Right lobe of liver (tissue), 6 donors: ENCODE results near the gene S100B. TPM values are rescaled to one million over a fixed set of nuclear protein-coding genes. Genes with fewer than 3 reads are reported as not detected.

Experiments
- ATAC-seq, 4 donors: fragments of 200-7000 bp; cut with Tn5 transposase; one replicate each; pipeline ENCODE4 v1.9.1; 2020; ENCODE audit warnings: mild to moderate bottlenecking in 4 of 4, moderate library complexity in 4 of 4
- DNase-seq, 3 donors: peaks; one replicate each; pipeline ENCODE4 v3.0.0-alpha.2; 2020
- H3K27ac ChIP-seq, 3 donors: fragments of 200-600 bp; one replicate each; pipeline ENCODE4 v1.8.0; 2022
- H3K27me3 ChIP-seq, 2 donors: fragments of 200-600 bp; one replicate each; pipeline ENCODE4 v1.8.0; 2022
- H3K36me3 ChIP-seq, 4 donors: fragments of 200-600 bp; sonication (generic) in 1 of 4; one replicate each; pipeline versions ENCODE4 v1.5.1 to v1.8.0; 2017 to 2022; ENCODE audit warnings: control low read depth in 1 of 4
- H3K4me1 ChIP-seq, 4 donors: fragments of 200-600 bp; sonication (generic) in 1 of 4; one replicate each; pipeline versions ENCODE4 v1.5.1 to v1.8.0; 2017 to 2022; ENCODE audit warnings: control low read depth in 1 of 4
- H3K4me3 ChIP-seq, 3 donors: fragments of 200-600 bp; one replicate each; pipeline ENCODE4 v1.8.0; 2022
- H3K9me3 ChIP-seq, 4 donors: fragments of 200-600 bp; sonication (generic) in 1 of 4; one replicate each; pipeline versions ENCODE4 v1.5.1 to v1.8.0; 2017 to 2022; ENCODE audit warnings: control low read depth in 1 of 4
- CTCF ChIP-seq, 4 donors: fragments of 200-600 bp in 3 of 4; fragments of 450-650 bp in 1 of 4; IDR thresholded peaks; one replicate each; pipeline versions ENCODE4 v1.5.1 to v1.8.0; 2016 to 2022; ENCODE audit warnings: antibody characterized with exemption in 4 of 4, mild to moderate bottlenecking in 2 of 4
- POLR2A ChIP-seq: fragments of 450-650 bp; IDR thresholded peaks from one replicate; pipeline ENCODE4 v1.6.1; 2017; ENCODE audit warnings: antibody characterized with exemption, mild to moderate bottlenecking
- WGBS: methylation state at CpG from one replicate; pipeline ENCODE4 v1.1.6; 2018; ENCODE audit warnings: low coverage, low lambda C conversion rate; ENCODE audit not compliant: insufficient coverage; ENCODE audit errors: missing lambda C conversion rate; 5-methylcytosine and 5-hydroxymethylcytosine counted together
- intact Hi-C, 2 donors: fragments of 100-400 bp; cut with DNase I; formaldehyde crosslinking; loops; one replicate each; pipeline versions ENCODE4 v1.11.2 to v1.14.1; 2022
- total RNA-seq, 6 experiments: library from RNA; depleted of rRNA in 2 of 6; stranded (reverse); fragments of >200 nt in 2 of 6; fragmentation: NEBNext Ultra II Directional in 3 of 6; extraction: Animal tissue kit (Norgen Biotek cat#: 25700) in 3 of 6; gene quantifications; one replicate each; pipeline versions ENCODE4 v1.1.0 to v1.2.4, GENCODE V29; 2016 to 2023
- donor health status: DM: no; HTN: yes; CAD: no.
- donor health status: DM: no; HTN: no; CAD: no.
- donor health status: DM: no; HTN: no; CAD: no.
- donor health status: DM: no; HTN: yes; CAD: no.
- donor health status: DM: no; HTN: yes; CAD: no.

The S100B gene
- total RNA-seq, 6 experiments from 2014 or later = 0.49 to 0.78 (median 0.62) TPM; not detected in 3

- TF ChIP-seq POLR2A = no peak
- no peak for TF ChIP-seq CTCF (IDR thresholded peaks at IDR 0.05)
- DNase-seq (peak in 1 of 3 donors; percentile 40), ATAC-seq (no peak)
- Histone ChIP-seq H3K9me3 (no peaks in the 10 kb centered on the region), H3K4me1 (no peaks in the 10 kb centered on the region), H3K27me3 (no peaks in the 10 kb centered on the region), H3K4me3 (no peak overlapping the region), H3K27ac (no peak overlapping the region), H3K36me3 (peaks cover 0 to 51% (median 0%) of the 10 kb centered on the region in 4 donors)
- intact Hi-C loops = no loop called here
- 89% methylated on average over 6 of the region's 19 CpGs for WGBS
Observed at GRCh38 chr21:46561445-46562090, 43.3 kb downstream of the S100B start.

DNA sequence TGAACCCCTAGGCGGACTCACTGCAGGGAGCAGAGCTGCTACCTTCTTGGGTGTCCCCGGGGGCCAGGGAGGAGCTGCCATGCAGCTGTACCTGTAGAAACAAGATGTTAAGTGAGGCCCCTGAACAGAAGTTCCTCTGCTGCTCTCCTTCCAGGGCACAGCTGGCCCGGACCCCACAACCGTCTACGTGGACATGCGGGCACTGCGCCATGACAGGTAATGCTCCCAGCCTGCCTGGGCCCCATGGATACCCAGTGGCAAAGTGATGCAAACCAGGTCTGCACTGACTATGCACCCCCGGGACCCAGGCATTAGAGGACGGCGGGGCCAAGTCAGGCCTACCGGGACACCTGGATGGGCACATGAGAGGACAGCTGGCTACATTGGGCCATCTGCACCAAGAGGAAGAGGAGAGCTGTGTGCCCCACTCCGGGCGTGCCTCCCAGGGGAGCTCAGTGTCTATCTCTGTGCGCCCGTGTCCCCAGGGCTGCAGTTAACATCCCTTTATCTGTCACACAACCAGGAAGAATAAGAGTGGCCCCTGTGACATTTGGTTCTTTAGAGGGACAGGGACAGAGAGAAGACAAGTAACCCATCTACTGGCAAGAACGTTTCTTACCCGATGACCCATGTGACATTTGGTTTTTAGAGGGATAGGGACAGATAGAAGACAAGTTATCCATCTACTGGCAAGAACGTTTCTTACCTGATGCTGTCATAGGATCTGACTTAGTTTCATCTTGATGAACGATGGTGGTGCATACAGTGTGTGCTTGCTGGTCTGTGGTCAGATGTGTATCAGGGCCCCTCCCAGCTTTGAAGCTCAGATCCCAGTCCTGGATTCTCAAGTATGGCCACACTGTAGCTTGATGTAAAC lies 44.1 kb downstream of the S100B start:
- Histone ChIP-seq H3K4me1 (no peaks in the 10 kb centered on the region), H3K27ac (no peak overlapping the region), H3K4me3 (no peak overlapping the region), H3K27me3 (no peaks in the 10 kb centered on the region), H3K36me3 (peaks cover 0 to 51% (median 3%) of the 10 kb centered on the region in 4 donors), H3K9me3 (no peaks in the 10 kb centered on the region)
- intact Hi-C loops = no loop called here
- TF ChIP-seq CTCF (IDR thresholded peaks at IDR 0.05) (no peak), POLR2A (no peak)
- WGBS = 84% methylated on average over 11 of the region's 19 CpGs
- ATAC-seq = no peak
- peak in 1 of 3 donors; percentile 48 for DNase-seq

GRCh38 chr21:46559291-46559983 lies 45.4 kb downstream of the S100B start:
- no peak overlapping the region for H3K4me3 ChIP-seq
- WGBS = 61% methylated on average over 7 of the region's 16 CpGs

More at GRCh38 chr21:46559291-46559983, 45.4 kb downstream of the S100B start:
- H3K27me3 ChIP-seq = no peaks in the 10 kb centered on the region
- H3K4me1 ChIP-seq = no peaks in the 10 kb centered on the region
- peak; percentile 27 to 51 (median 37) for ATAC-seq
- H3K36me3 ChIP-seq = peaks cover 0 to 49% (median 3%) of the 10 kb centered on the region in 4 donors
- no peaks in the 10 kb centered on the region for H3K9me3 ChIP-seq
- H3K27ac ChIP-seq = no peak overlapping the region
- TF ChIP-seq POLR2A (no peak), CTCF (IDR thresholded peaks at IDR 0.05) (no peak)
- intact Hi-C loops = no loop called here
- DNase-seq = peak in 1 of 3 donors; percentile 41
